NCI-H524 treated with DMSO at 0.1 percent for 48 hours (cell line): ENCODE measurements around the gene RPL10.
A peak's percentile ranks its signal among the peaks of the same experiment; 100 is the strongest.
"Not testable (repeated sequence)": the region's sequence is repeated elsewhere in the genome, so short reads cannot be mapped to it uniquely, and the experiment has no call there.

Experiments
- DNase-seq: peaks from one replicate; lab custom pipeline; 2025; lab: John Stamatoyannopoulos, UW

Gene RPL10

GRCh38 chrX:154378059-154378798 is 19.9 kb upstream of the RPL10 start:
- no peak for DNase-seq

GRCh38 chrX:154378799-154379568 is 19.2 kb upstream of the RPL10 start, which contains the start of gene EMD:
TSS of gene EMD (plus strand) at chrX:154379295. CDS start at chrX:154379485, 190 bp downstream.
- DNase-seq: peak; percentile 97

- no peak for DNase-seq
These were observed 18.6 kb upstream of the RPL10 start for GRCh38 chrX:154379569-154379951.

DNA sequence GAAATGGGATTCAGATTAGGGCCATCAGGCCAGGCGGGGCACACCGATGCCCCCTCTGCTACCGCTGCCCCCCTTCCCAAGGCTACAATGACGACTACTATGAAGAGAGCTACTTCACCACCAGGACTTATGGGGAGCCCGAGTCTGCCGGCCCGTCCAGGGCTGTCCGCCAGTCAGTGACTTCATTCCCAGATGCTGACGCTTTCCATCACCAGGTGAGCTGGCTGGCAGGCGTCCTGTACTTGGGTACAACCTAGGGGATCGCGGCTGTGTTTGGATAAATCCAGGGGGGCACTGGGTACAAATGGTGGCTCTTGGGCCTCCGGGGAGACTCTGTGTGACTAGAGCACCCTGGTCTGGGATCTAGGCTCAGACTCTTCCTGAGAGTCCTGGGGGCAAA is 18.0 kb upstream of the RPL10 start:
- no peak for DNase-seq

- DNase-seq: no peak
These were observed 17.4 kb upstream of the RPL10 start for GRCh38 chrX:154380787-154381186.

DNA sequence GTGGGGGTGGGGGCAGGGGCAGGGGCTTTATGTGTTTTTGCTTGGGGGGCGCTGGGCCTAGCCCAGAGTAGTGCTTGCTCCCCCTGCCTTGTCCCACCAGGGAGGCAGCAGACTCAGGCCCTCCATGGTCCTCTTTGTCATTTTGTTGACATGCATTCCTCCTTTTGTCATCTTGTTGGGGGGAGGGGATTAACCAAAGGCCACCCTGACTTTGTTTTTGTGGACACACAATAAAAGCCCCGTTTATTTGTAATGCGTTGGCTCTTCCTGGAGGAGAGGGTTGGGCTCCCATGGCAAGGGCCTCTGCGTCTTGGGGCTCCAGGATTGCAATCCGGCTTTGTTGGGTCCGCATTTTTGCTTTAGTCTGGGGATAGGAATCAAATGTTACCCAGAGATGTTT is 16.9 kb upstream of the RPL10 start:
- DNase-seq: no peak

DNA sequence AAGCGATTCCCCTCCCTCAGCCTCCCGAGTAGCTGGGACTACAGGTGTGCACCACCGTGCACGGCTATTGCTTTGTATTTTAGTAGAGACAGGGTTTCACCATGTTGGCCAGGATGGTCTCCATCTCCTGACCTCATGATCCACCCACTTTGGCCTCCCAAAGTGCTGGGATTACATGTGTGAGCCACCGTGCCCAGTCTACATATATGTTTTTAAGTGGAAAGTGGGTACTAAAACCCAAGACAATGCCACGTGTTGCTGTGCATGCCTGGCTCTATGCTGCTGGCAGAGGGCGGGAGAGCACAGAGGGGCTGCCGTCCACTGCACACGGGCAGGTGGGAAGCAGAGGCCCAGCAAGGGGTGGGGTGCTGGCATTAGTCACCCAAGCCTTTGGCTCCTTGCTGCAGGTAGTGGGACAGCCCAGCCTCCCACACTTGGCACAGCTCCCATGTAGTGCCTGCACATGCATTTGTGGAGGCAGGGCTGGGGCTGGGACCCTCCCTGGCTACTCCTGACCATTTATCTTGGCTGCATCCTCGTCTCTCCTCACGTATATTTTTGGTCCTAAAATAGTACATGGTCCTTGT is 15.6 kb upstream of the RPL10 start:
- DNase-seq: no peak

DNA sequence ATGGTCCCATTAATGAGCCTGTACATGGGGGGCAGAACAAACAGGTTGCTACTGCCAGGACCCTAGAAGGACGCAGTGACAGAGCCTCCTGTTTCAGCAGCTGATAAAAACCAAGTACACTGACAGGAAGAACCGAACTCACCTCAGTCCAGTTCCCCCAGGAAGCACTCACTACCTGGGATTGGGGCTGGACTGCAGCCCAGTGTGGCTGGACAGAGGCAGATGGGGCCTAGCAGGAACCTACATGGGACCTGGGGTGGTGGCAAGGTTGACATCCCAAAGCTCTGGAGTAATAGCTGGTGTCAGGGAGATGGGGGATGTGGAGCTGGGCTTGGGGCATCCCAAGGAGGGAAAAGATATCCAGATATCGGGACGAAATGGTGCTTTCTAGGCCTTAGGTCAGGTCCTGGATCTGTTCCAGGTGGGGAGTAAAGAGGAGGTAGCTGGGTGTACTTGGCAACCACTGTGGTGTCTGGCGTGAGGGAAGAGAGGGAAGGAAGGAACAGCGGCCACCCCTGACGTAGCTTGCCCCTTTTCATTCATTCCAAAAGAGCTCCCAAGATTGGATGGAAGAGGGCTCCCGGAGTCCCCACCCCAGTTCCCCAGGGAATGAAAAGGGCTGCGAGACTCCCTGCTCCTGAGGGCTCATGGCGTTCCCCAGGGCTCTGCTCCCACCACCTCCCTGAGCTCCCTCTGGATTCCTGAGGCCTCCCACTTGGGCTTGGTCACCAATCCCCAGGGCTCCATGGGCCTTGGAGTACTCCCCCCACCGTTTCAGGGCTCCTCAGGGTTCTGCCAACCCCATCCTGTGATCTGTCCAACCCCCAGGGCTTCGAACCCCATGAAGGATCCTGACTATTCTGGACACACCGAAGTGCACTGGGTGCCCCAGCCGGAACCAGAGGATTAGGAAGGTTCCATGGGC is 14.6 kb upstream of the RPL10 start:
- DNase-seq: no peak

- no peak for DNase-seq
These were observed 13.8 kb upstream of the RPL10 start for GRCh38 chrX:154384284-154384892.

- not testable (repeated sequence) for DNase-seq
These were observed 10.1 kb upstream of the RPL10 start for GRCh38 chrX:154388094-154388493.

GRCh38 chrX:154388649-154389048 is 9.5 kb upstream of the RPL10 start:
- not testable (repeated sequence) for DNase-seq

GRCh38 chrX:154389812-154390747 is 8.1 kb upstream of the RPL10 start:
- not testable (repeated sequence) for DNase-seq

DNA sequence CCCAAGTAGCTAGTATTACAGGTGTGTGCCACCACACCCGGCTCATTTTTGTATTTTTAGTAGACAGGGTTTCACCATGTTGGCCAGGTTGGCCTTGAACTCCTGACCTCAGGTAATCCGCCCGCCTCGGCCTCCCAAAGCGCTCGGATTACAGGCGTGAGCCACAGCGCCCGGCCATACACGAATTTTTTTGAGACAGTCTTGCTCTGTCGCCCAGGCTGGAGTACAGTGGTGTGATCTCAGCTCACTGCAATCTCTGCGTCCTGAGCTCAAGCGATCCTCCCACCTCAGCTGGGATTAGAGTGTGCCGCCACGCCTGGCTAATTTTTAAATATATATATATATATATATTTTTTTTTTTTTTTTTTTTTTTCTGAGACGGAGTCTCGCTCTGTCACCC is 1.8 kb upstream of the RPL10 start:
- not testable (repeated sequence) for DNase-seq

DNA sequence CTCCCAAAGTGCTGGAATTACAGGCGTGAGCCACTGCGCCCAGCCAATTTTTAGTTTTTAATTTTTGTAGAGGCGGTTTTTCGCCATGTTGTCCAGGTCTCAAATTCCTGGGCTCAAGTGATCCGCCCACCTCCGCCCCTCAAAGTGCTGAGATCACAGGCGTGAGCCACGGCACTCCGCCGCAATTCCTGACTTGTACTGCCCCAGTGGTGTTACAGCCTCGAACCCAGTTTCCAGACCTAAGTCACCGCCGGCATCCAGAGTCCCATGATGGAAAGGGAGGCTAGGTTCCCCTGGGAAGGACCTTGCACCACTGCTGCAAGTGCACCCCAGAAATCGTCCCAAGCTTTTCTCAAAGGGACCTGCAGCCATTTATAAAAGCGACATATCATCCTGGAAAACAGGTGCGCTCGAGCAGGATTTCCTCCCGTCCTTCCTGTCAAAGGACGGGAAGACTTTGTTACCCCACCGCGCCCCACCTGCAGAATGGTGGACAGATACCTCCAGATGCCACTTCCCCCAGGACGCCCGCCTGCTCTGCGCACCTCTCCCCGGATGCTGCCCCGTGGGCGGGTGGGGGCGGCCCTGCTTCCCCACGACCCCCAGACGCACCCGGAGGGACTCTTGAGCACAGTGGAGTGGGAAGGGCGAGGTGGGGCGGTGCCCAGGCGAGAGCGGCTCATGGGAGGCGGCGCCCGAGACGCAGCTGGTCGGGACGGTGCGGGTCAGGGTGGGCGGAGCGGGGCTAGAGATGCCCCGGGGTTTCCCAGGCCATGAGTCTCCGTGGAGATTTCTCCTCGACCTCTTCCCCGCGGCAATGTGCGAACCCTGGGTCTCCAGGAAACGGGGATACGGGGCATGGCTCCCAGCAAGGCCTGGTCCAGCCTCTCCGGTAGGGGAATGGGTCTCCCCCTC is 947 bp upstream of the RPL10 start:
- DNase-seq: peak; percentile 20

DNA sequence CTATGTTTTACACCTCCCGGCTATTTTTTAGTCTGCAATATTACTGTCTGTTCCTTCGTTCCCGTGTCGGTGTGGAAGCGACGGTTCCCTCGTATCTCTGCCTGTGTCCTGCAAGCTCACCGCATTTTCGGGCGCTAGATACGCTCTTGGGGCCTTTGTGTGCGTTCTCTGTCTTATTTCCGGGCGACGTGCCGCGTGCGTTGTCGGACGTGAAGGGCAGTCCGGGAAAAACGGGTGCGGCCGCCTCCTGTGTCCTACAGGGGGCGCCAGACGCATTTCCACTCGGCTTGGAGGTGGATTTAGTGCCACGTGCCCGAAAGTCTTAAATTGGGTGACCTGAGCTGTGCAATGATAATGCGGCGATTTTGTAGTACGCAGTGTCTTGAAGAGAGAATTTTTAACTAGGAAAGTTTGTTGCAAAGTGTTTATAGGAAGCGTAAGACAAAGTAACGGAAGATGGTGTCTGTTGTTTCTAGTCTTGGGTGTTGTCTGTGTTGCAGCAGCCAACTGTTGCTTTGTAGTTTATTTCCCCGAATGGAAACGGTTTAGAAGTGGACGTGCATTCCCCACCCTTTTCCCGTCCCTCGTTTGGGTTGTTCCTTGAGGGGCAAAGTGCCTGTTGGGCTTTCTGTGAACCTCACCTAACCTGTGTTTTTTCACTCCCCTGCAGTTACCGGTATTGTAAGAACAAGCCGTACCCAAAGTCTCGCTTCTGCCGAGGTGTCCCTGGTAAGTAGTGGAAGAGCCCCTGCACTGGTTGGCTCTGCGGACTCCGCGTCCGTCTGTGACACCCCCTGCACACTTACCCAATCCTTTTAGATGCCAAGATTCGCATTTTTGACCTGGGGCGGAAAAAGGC is 720 bp downstream of the RPL10 start:
- DNase-seq: peak; percentile 42

- DNase-seq: no peak
These were observed 1.6 kb downstream of the RPL10 start for GRCh38 chrX:154399527-154400368.

- not testable (repeated sequence) for DNase-seq
These were observed 2.2 kb downstream of the RPL10 start for GRCh38 chrX:154400369-154400817.
